A549 (cell line): ENCODE results near the gene RTL5. TPM values are rescaled to one million over a fixed set of nuclear protein-coding genes. Genes with fewer than 3 reads are reported as not detected.

Experiments used
- ATAC-seq, 2 experiments: fragments of 200-7000 bp in 1 of 2; fragments of >200 bp in 1 of 2; cut with Nextera tagmentation in 1 of 2; cut with Tn5 transposase in 1 of 2; 3 replicates each; pipeline versions ENCODE4 v1.8.0 to v1.9.1; 2018 to 2020; ENCODE audit warnings: mild to moderate bottlenecking in 1 of 2, moderate library complexity in 1 of 2
- CTCF ChIA-PET: fragments of 300-600 bp; sonication (Branson Sonifier 250); formaldehyde crosslinking; extraction: SDS; loops from one replicate; lab custom pipeline; 2021; ENCODE audit warnings: antibody characterized with exemption, inconsistent platforms; lab: Yijun Ruan, JAX
- POLR2A ChIA-PET: fragments of 350-600 bp; formaldehyde crosslinking; extraction: SDS; loops from one replicate; lab custom pipeline; 2021; ENCODE audit warnings: antibody characterized with exemption, inconsistent platforms; lab: Yijun Ruan, JAX
- DNase-seq, 2 experiments: peaks; one replicate each; pipeline versions ENCODE4 v3.0.0 to v3.0.0-alpha.2; 2011 to 2016; ENCODE audit warnings: low read depth in 1 of 2, low spot score in 1 of 2
- FAIRE-seq: peaks from 2 replicates; lab custom pipeline; 2011; peaks lifted over from hg19 to GRCh38; lab: Jason Lieb, UNC
- H3K27ac ChIP-seq, 2 experiments: fragments of >200 bp; sonication (Bioruptor Twin); formaldehyde crosslinking; 3 replicates each; pipeline ENCODE4 v1.5.1; 2016 to 2017
- H3K4me1 ChIP-seq: fragments of >200 bp; sonication (Bioruptor Twin); formaldehyde crosslinking; 3 replicates; pipeline ENCODE4 v1.6.1; 2016
- H3K4me2 ChIP-seq: fragments of >200 bp; sonication (Bioruptor Twin); formaldehyde crosslinking; 3 replicates; pipeline ENCODE4 v1.6.1; 2016
- H3K4me3 ChIP-seq: fragments of >200 bp; sonication (Bioruptor Twin); formaldehyde crosslinking; 3 replicates; pipeline ENCODE4 v1.5.1; 2016
- H3K9me3 ChIP-seq: fragments of >200 bp; sonication (Bioruptor Twin); formaldehyde crosslinking; 3 replicates; pipeline ENCODE4 v1.6.1; 2016
- BHLHE40 ChIP-seq: IDR thresholded peaks from 2 replicates; pipeline ENCODE4 v1.6.1; 2012; ENCODE audit warnings: low read depth, low read length, inconsistent platforms
- CBX2 ChIP-seq: fragments of 200-600 bp; sonication (generic); IDR thresholded peaks from 2 replicates; pipeline ENCODE4 v1.6.1; 2016; ENCODE audit warnings: low read depth, mild to moderate bottlenecking, borderline replicate concordance
- EHF ChIP-seq: fragments of 250-450 bp; sonication (Bioruptor Pico); IDR thresholded peaks from 2 replicates; pipeline ENCODE4 v1.5.0; 2020; ENCODE audit warnings: mild to moderate bottlenecking
- EHMT2 ChIP-seq: fragments of 200-600 bp; sonication (generic); IDR thresholded peaks from 2 replicates; pipeline ENCODE4 v1.6.1; 2016; ENCODE audit warnings: antibody characterized with exemption, low read depth, mild to moderate bottlenecking, moderate library complexity
- EP300 ChIP-seq, 2 experiments: fragments of >200 bp; sonication (Bioruptor Twin); formaldehyde crosslinking; IDR thresholded peaks; 2 replicates in 1 of 2; 3 replicates in 1 of 2; pipeline ENCODE4 v1.6.1; 2016 to 2017
- FOSB ChIP-seq: fragments of 250-450 bp; sonication (Bioruptor Pico); IDR thresholded peaks from 2 replicates; pipeline ENCODE4 v1.5.0; 2020; ENCODE audit warnings: mild to moderate bottlenecking, moderate library complexity
- FOSL2 ChIP-seq, 2 experiments: fragments of 450-650 bp in 1 of 2; fragments of >200 bp in 1 of 2; sonication (Bioruptor Twin) in 1 of 2; formaldehyde crosslinking; IDR thresholded peaks; 2 replicates each; pipeline versions ENCODE4 v1.5.0 to v1.6.1; 2016 to 2020; ENCODE audit warnings: mild to moderate bottlenecking in 1 of 2, moderate library complexity in 1 of 2
- FOXS1 ChIP-seq: fragments of 250-450 bp; sonication (Bioruptor Pico); IDR thresholded peaks from 2 replicates; pipeline ENCODE4 v1.5.0; 2020; ENCODE audit warnings: mild to moderate bottlenecking, moderate library complexity
- GATA3 ChIP-seq: IDR thresholded peaks from 2 replicates; pipeline ENCODE4 v1.6.1; 2012; ENCODE audit warnings: borderline replicate concordance
- HOXA7 ChIP-seq: fragments of 250-450 bp; sonication (Bioruptor Pico); IDR thresholded peaks from 2 replicates; pipeline ENCODE4 v1.5.0; 2020; ENCODE audit warnings: mild to moderate bottlenecking, moderate library complexity
- JUN ChIP-seq, 2 experiments: fragments of >200 bp; sonication (Bioruptor Twin); formaldehyde crosslinking; IDR thresholded peaks; 2 replicates in 1 of 2; 3 replicates in 1 of 2; pipeline ENCODE4 v1.6.1; 2016 to 2017
- KDM1A ChIP-seq: fragments of 200-600 bp; sonication (generic); IDR thresholded peaks from 2 replicates; pipeline ENCODE4 v1.6.1; 2016; ENCODE audit warnings: low read depth, mild to moderate bottlenecking
- KDM5A ChIP-seq: fragments of 200-600 bp; sonication (generic); IDR thresholded peaks from 2 replicates; pipeline ENCODE4 v1.6.1; 2016; ENCODE audit warnings: antibody characterized with exemption, mild to moderate bottlenecking
- MAFK ChIP-seq: fragments of 450-650 bp; IDR thresholded peaks from 2 replicates; pipeline ENCODE4 v1.6.1; 2014; ENCODE audit not compliant: partially characterized antibody
- MAZ ChIP-seq: fragments of 150-350 bp; IDR thresholded peaks from 2 replicates; pipeline ENCODE4 v1.6.1; 2014; ENCODE audit warnings: antibody characterized with exemption, low read depth, low read length, borderline replicate concordance
- MYC ChIP-seq: IDR thresholded peaks from 2 replicates; pipeline ENCODE4 v1.6.1; 2012; ENCODE audit warnings: mild to moderate bottlenecking, inconsistent platforms, low read length, improper control_type of control experiment, borderline replicate concordance
- NFE2L2 ChIP-seq: fragments of 150-350 bp; conservative IDR thresholded peaks from 2 replicates; pipeline ENCODE4 v1.6.1; 2014; ENCODE audit warnings: low read length
- NPAS2 ChIP-seq: fragments of 250-450 bp; sonication (Bioruptor Pico); IDR thresholded peaks from 2 replicates; pipeline ENCODE4 v1.8.0; 2022; ENCODE audit warnings: mild to moderate bottlenecking, moderate library complexity, borderline replicate concordance
- POLR2A ChIP-seq: IDR thresholded peaks from 2 replicates; pipeline ENCODE4 v1.6.1; 2012; ENCODE audit warnings: mild to moderate bottlenecking, low read length
- POLR2AphosphoS2 ChIP-seq: conservative IDR thresholded peaks from 2 replicates; pipeline ENCODE4 v1.6.1; 2012; ENCODE audit warnings: low read length, improper control_type of control experiment, inconsistent platforms
- RARB ChIP-seq: fragments of 250-450 bp; sonication (Bioruptor Pico); IDR thresholded peaks from 2 replicates; pipeline ENCODE4 v1.8.0; 2021; ENCODE audit warnings: mild to moderate bottlenecking, moderate library complexity
- RCOR1 ChIP-seq: fragments of 150-350 bp; IDR thresholded peaks from 2 replicates; pipeline ENCODE4 v1.6.1; 2014; ENCODE audit warnings: antibody characterized with exemption, low read length, low read depth
- SMC3 ChIP-seq: fragments of >200 bp; sonication (Bioruptor Twin); formaldehyde crosslinking; IDR thresholded peaks from 3 replicates; pipeline ENCODE4 v1.6.1; 2018; ENCODE audit warnings: inconsistent platforms
- TFCP2L1 ChIP-seq: fragments of 250-450 bp; sonication (Bioruptor Pico); IDR thresholded peaks from 2 replicates; pipeline ENCODE4 v1.5.0; 2021; ENCODE audit warnings: mild to moderate bottlenecking
- TP53 ChIP-seq: fragments of 250-450 bp; sonication (Bioruptor Pico); IDR thresholded peaks from 2 replicates; pipeline ENCODE4 v1.5.0; 2021; ENCODE audit warnings: mild to moderate bottlenecking, moderate library complexity
- ZFP36 ChIP-seq: fragments of 450-650 bp; IDR thresholded peaks from 2 replicates; pipeline ENCODE4 v1.6.1; 2014; ENCODE audit warnings: borderline replicate concordance; ENCODE audit not compliant: partially characterized antibody
- WGBS: methylation state at CpG from one replicate; pipeline ENCODE4 v1.1.6; 2017; ENCODE audit errors: missing lambda C conversion rate; 5-methylcytosine and 5-hydroxymethylcytosine counted together
- polyA plus RNA-seq, 4 experiments: library from polyadenylated mRNA; depleted of rRNA in 3 of 4; stranded (reverse); fragments of >200 nt; fragmentation: RNase III in 1 of 4; extraction: RNeasy Plus Mini Kit Qiagen cat#74134 plus additional on column Dnase treatment in 1 of 4; gene quantifications; 2 replicates in 3 of 4; 3 replicates in 1 of 4; pipeline ENCODE4 v1.2.3, GENCODE V29; 2011 to 2017
- TF ChIP-seq, protein P1 (sequence below): IDR thresholded peaks from 2 replicates; pipeline ENCODE4 v1.6.1; 2012
- TF ChIP-seq, protein P2 (sequence below): fragments of 250-450 bp; sonication (Bioruptor Pico); IDR thresholded peaks from 2 replicates; pipeline ENCODE4 v1.5.0; 2021; ENCODE audit warnings: mild to moderate bottlenecking, moderate library complexity, borderline replicate concordance
- TF ChIP-seq, protein P3 (sequence below): fragments of 150-350 bp; IDR thresholded peaks from 2 replicates; pipeline ENCODE4 v1.6.1; 2014; ENCODE audit warnings: low read depth, mild to moderate bottlenecking, low read length
- TF ChIP-seq, protein P4 (sequence below): fragments of 200-600 bp; sonication (generic); IDR thresholded peaks from 2 replicates; pipeline ENCODE4 v1.6.1; 2016; ENCODE audit warnings: antibody characterized with exemption, mild to moderate bottlenecking, moderate library complexity

RTL5 gene
- polyA plus RNA-seq, 2 of the 4 experiments (the other 2 are of a cell fraction): 1.2 to 2.9 TPM

DNA sequence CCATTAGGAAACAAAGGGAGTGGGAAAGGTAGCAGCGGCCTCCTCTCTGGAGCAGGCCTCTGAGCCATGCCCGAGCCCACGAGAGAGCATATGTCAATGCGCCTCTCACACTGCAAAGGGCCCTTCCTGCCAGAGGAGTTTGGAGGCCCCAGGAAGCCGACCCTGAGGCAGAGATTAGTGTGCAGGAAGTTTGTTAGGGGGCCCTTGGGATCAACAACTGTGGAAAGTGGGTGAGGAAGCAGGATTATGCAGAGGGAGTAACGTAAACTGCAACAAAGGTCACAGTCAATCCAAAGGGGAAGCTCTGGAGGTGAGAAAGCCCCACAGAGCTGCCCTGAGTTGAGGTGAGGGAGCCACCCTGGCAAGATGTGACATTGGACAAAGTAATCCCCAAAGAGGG is 17.4 kb downstream of the RTL5 start:
- FAIRE-seq (no peak), DNase-seq (no peak), ATAC-seq (no peak)
- ChIA-PET CTCF (interaction anchor here (2.0 kb wide), 1 partner anchor 13 kb away, joined by 11 read pairs; no protein-coding TSS in a partner anchor), POLR2A (no interaction called here)
- peaks cover 25% of the 10 kb centered on the region for H3K4me1 ChIP-seq
- H3K4me2 ChIP-seq: no peak overlapping the region
- H3K27ac ChIP-seq: no peak overlapping the region
- H3K4me3 ChIP-seq: no peak overlapping the region
- no peak for TF ChIP-seq CBX2
- TF ChIP-seq JUN (IDR thresholded peaks at IDR 0.05): no peak
- no peak for TF ChIP-seq RCOR1
- no peak for TF ChIP-seq MAZ
- no peak for TF ChIP-seq RARB (CRISPR knock-in tag)
- TF ChIP-seq MYC: no peak
- TF ChIP-seq SMC3: no peak
- TF ChIP-seq GATA3: no peak
- TF ChIP-seq NFE2L2: no peak
- no peak for TF ChIP-seq KDM1A
- no peak for TF ChIP-seq ZFP36
- TF ChIP-seq, protein P1, sequence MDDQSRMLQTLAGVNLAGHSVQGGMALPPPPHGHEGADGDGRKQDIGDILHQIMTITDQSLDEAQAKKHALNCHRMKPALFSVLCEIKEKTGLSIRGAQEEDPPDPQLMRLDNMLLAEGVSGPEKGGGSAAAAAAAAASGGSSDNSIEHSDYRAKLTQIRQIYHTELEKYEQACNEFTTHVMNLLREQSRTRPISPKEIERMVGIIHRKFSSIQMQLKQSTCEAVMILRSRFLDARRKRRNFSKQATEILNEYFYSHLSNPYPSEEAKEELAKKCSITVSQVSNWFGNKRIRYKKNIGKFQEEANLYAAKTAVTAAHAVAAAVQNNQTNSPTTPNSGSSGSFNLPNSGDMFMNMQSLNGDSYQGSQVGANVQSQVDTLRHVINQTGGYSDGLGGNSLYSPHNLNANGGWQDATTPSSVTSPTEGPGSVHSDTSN: no peak
- no peak for TF ChIP-seq FOSL2 (IDR thresholded peaks at IDR 0.05)
- no peak for TF ChIP-seq FOSL2 (CRISPR knock-in tag; IDR thresholded peaks at IDR 0.05)
- TF ChIP-seq FOSB (CRISPR knock-in tag): no peak
- no peak for TF ChIP-seq HOXA7 (CRISPR knock-in tag)
- TF ChIP-seq POLR2A: no peak
- TF ChIP-seq EHF (CRISPR knock-in tag): no peak
- H3K9me3 ChIP-seq: no peaks in the 10 kb centered on the region
- WGBS: 81% methylated on average over 6 of the region's 6 CpGs

DNA sequence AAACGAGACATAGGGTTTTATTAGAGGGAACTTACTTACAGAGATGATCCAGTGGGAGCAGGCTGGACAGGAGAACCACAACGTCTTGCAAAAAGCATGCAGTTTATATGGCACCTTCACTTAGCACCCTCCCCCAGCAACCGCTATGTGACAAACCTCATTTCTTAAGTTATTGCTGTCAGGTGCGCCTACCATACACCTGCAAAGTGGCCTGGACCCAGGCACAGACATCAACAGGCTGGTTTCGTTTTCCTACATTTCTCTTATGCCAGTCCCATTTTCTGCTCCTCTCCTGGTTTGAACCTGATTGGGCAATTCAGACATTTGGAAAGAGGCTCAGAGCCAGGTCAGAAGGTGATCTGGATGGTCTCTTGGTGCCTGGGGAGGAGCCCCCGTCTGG is 18.3 kb downstream of the RTL5 start:
- ATAC-seq (no peak), DNase-seq (no peak), FAIRE-seq (no peak)
- no peak overlapping the region for H3K4me2 ChIP-seq
- POLR2A ChIA-PET: no interaction called here
- H3K9me3 ChIP-seq: no peaks in the 10 kb centered on the region
- 82% methylated on average over 6 of the region's 6 CpGs for WGBS
- H3K27ac ChIP-seq: no peak overlapping the region
- peaks cover 25% of the 10 kb centered on the region for H3K4me1 ChIP-seq
- TF ChIP-seq EP300 (IDR thresholded peaks at IDR 0.05): no peak
- TF ChIP-seq NFE2L2: no peak
- no peak for TF ChIP-seq KDM5A
- TF ChIP-seq POLR2AphosphoS2: no peak
- TF ChIP-seq, protein P2, sequence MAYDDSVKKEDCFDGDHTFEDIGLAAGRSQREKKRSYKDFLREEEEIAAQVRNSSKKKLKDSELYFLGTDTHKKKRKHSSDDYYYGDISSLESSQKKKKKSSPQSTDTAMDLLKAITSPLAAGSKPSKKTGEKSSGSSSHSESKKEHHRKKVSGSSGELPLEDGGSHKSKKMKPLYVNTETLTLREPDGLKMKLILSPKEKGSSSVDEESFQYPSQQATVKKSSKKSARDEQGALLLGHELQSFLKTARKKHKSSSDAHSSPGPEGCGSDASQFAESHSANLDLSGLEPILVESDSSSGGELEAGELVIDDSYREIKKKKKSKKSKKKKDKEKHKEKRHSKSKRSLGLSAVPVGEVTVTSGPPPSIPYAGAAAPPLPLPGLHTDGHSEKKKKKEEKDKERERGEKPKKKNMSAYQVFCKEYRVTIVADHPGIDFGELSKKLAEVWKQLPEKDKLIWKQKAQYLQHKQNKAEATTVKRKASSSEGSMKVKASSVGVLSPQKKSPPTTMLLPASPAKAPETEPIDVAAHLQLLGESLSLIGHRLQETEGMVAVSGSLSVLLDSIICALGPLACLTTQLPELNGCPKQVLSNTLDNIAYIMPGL (CRISPR knock-in tag): no peak
- TF ChIP-seq TP53 (CRISPR knock-in tag): no peak
- no peak for TF ChIP-seq ZFP36
- TF ChIP-seq NPAS2 (CRISPR knock-in tag): no peak
- TF ChIP-seq TFCP2L1 (CRISPR knock-in tag): no peak
- TF ChIP-seq FOXS1 (CRISPR knock-in tag): no peak
- TF ChIP-seq MAFK: no peak
- TF ChIP-seq, protein P3, sequence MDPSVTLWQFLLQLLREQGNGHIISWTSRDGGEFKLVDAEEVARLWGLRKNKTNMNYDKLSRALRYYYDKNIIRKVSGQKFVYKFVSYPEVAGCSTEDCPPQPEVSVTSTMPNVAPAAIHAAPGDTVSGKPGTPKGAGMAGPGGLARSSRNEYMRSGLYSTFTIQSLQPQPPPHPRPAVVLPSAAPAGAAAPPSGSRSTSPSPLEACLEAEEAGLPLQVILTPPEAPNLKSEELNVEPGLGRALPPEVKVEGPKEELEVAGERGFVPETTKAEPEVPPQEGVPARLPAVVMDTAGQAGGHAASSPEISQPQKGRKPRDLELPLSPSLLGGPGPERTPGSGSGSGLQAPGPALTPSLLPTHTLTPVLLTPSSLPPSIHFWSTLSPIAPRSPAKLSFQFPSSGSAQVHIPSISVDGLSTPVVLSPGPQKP: no peak
- TF ChIP-seq EHMT2: no peak
- TF ChIP-seq, protein P4, sequence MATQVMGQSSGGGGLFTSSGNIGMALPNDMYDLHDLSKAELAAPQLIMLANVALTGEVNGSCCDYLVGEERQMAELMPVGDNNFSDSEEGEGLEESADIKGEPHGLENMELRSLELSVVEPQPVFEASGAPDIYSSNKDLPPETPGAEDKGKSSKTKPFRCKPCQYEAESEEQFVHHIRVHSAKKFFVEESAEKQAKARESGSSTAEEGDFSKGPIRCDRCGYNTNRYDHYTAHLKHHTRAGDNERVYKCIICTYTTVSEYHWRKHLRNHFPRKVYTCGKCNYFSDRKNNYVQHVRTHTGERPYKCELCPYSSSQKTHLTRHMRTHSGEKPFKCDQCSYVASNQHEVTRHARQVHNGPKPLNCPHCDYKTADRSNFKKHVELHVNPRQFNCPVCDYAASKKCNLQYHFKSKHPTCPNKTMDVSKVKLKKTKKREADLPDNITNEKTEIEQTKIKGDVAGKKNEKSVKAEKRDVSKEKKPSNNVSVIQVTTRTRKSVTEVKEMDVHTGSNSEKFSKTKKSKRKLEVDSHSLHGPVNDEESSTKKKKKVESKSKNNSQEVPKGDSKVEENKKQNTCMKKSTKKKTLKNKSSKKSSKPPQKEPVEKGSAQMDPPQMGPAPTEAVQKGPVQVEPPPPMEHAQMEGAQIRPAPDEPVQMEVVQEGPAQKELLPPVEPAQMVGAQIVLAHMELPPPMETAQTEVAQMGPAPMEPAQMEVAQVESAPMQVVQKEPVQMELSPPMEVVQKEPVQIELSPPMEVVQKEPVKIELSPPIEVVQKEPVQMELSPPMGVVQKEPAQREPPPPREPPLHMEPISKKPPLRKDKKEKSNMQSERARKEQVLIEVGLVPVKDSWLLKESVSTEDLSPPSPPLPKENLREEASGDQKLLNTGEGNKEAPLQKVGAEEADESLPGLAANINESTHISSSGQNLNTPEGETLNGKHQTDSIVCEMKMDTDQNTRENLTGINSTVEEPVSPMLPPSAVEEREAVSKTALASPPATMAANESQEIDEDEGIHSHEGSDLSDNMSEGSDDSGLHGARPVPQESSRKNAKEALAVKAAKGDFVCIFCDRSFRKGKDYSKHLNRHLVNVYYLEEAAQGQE: no peak
- no peak for TF ChIP-seq BHLHE40
- TF ChIP-seq HOXA7 (CRISPR knock-in tag): no peak
- no peak for TF ChIP-seq MAZ
- TF ChIP-seq, all 56 proteins: peak for 0
- CTCF ChIA-PET: no interaction called here
- H3K4me3 ChIP-seq: no peak overlapping the region
